HG03378 (cell line): ENCODE measurements around the gene ZNF418.
"Not testable (repeated sequence)": the region's sequence is repeated elsewhere in the genome, so short reads cannot be mapped to it uniquely, and the experiment has no call there.

Experiments
- ATAC-seq: cut with Tn5 transposase; IDR thresholded peaks from one replicate; pipeline ENCODE4 v1.9.1; 2021; ENCODE audit warnings: mild to moderate bottlenecking, moderate library complexity; ENCODE audit not compliant: unreplicated experiment

Gene ZNF418

GRCh38 chr19:57890706-57891105 lies 44.5 kb downstream of the ZNF418 start:
- not testable (repeated sequence) for ATAC-seq

- peak; percentile 76 for ATAC-seq
Measured at GRCh38 chr19:57888560-57889231, 46.5 kb downstream of the ZNF418 start, which contains the start of gene ZNF814. Gene ZNF814, minus strand, starts transcription at chr19:57889037. Its CDS starts 235 bp downstream, at chr19:57888802.

- ATAC-seq = peak; percentile 3
Measured at GRCh38 chr19:57888107-57888559, 47.1 kb downstream of the ZNF418 start.

- no peak for ATAC-seq
Measured at GRCh38 chr19:57887195-57887941, 47.8 kb downstream of the ZNF418 start.

GRCh38 chr19:57886046-57886445 lies 49.2 kb downstream of the ZNF418 start:
- ATAC-seq = no peak

GRCh38 chr19:57873883-57874799 lies 61.1 kb downstream of the ZNF418 start:
- ATAC-seq = not testable (repeated sequence)

GRCh38 chr19:57872450-57872849 lies 62.8 kb downstream of the ZNF418 start:
- ATAC-seq = no peak
